ENCODE data around the gene B3GAT1.
A peak's percentile ranks its signal among the peaks of the same experiment; 100 is the strongest.
"Not testable (repeated sequence)": the region's sequence is repeated elsewhere in the genome, so short reads cannot be mapped to it uniquely, and the experiment has no call there.

Gene B3GAT1

GRCh38 chr11:134412203-134413042, at the start of gene B3GAT1:
Gene B3GAT1 (minus strand): TSS chr11:134412242. CDS start chr11:134387659, 24,583 bp downstream.
- DNase-seq = peak; percentile 53

GRCh38 chr11:134461621-134462020, 49.6 kb upstream of the B3GAT1 start:
- no peak for DNase-seq

- DNase-seq = no peak
Measured at GRCh38 chr11:134460881-134461280, 48.8 kb upstream of the B3GAT1 start.

- no peak for DNase-seq
Measured at GRCh38 chr11:134460062-134460561, 48.1 kb upstream of the B3GAT1 start.

- DNase-seq = no peak
Measured at GRCh38 chr11:134459246-134460061, 47.4 kb upstream of the B3GAT1 start.

- DNase-seq = not testable (repeated sequence)
Measured at GRCh38 chr11:134457411-134458007, 45.5 kb upstream of the B3GAT1 start.

- DNase-seq = no peak
Measured at GRCh38 chr11:134455516-134455915, 43.5 kb upstream of the B3GAT1 start.

GRCh38 chr11:134454146-134454690, 42.2 kb upstream of the B3GAT1 start:
- DNase-seq = no peak

GRCh38 chr11:134453441-134453840, 41.4 kb upstream of the B3GAT1 start:
- no peak for DNase-seq

- DNase-seq = no peak
Measured at GRCh38 chr11:134452838-134453155, 40.8 kb upstream of the B3GAT1 start.

- DNase-seq = no peak
Measured at GRCh38 chr11:134452026-134452837, 40.2 kb upstream of the B3GAT1 start.

- no peak for DNase-seq
Measured at GRCh38 chr11:134450186-134450585, 38.1 kb upstream of the B3GAT1 start.

- DNase-seq = peak; percentile 29
Measured at GRCh38 chr11:134449713-134450112, 37.7 kb upstream of the B3GAT1 start.

GRCh38 chr11:134449051-134449450, 37.0 kb upstream of the B3GAT1 start:
- no peak for DNase-seq

GRCh38 chr11:134447696-134448095, 35.7 kb upstream of the B3GAT1 start:
- no peak for DNase-seq

GRCh38 chr11:134445601-134446325, 33.7 kb upstream of the B3GAT1 start:
- DNase-seq = no peak

GRCh38 chr11:134444160-134445108, 32.4 kb upstream of the B3GAT1 start:
- not testable (repeated sequence) for DNase-seq

- no peak for DNase-seq
Measured at GRCh38 chr11:134443246-134443645, 31.2 kb upstream of the B3GAT1 start.

GRCh38 chr11:134442246-134442645, 30.2 kb upstream of the B3GAT1 start:
- no peak for DNase-seq

- DNase-seq = no peak
Measured at GRCh38 chr11:134441706-134442105, 29.7 kb upstream of the B3GAT1 start.

Data from NCI-H345 (cell line).